HG03135 (cell line): ENCODE measurements around the gene PPIF.

Experiments used
- ATAC-seq: cut with Tn5 transposase; IDR thresholded peaks from one replicate; pipeline ENCODE4 v1.9.1; 2021; ENCODE audit warnings: mild to moderate bottlenecking, moderate library complexity; ENCODE audit not compliant: unreplicated experiment

The PPIF gene

DNA sequence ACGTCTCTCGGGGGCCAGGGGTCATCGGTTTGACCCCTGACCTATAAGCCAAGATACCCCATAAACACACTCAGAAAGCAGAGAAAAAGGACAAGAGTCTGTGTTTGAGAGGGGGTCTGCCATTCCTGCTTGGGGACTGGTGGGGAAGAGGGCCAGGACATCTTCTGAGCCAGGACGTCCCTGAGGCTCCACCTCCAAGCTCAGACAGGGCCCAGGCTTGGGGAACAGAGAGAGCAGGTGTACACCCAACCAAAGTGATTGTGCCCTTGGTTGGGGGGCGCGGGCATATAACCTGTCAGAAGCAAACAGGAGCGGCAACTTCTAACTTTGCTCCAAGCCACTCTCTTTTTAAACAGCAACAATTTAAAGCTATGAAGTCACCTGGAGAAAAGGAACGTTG is 33.9 kb upstream of the PPIF start:
- ATAC-seq: no peak

DNA sequence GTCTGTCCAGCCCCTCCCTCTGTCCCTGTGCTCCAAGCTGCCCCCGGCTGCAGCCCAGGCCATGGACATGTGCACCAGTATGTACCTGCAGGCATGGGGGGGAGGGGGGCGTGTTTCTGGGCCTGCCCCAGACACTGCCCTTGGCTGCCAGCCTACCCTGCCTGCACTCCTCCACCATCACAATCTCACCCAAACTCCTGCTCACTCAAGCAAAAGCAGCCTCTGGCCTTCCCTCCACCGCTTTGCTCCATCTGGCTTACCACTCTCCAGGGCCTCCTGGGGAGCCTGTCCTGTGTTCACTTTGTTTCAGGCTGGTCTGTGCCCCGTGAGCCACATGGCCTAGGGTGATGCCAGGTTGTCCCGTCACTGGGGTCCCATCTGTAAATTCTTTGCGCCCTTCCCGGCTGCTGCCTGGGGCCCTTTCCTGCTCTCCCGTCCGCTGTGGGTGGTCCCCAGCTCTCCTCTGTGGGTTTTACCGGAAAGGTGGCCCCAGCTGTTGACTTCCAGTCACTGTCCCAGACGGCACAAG is 33.3 kb upstream of the PPIF start:
- no peak for ATAC-seq

DNA sequence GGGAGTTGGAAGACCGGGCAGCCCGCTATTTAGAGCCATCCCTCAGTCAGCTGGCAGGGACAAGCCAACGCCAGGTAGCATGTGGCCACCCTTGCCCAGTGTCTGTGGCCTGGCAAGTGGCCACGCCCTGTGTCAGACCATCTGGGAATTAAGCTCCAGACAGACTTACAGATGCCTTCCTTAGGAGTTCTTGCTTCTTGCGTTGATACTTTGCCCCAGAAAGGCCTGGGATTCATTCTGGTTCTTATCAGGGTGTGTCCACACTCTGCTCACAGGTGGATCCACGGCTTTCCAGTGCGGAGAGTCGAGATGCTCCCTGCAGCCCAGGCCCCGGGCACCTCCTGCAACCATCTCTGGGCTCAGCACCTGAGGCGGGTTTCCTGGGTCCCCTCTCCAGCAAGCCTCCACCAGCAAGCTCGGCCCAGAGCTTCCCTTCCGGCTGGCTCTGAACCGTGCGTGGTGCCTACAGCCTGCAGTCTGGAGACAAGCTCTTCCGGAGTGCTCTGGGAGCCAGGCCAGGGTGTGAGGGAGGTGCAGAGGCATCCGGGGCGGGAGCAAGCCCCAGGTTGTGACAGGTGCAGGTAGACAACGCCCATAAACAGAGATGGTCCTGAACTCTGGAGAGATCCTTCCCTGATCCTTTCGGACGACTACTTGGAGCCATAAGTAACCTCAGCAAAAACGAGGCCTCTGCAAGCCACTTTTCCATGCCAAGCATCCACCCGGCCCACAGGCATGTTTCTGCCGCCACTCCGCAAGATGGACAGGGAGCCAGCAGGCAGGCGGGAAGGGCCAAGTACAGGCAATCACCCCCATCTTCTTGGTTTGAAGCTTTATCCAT is 32.3 kb upstream of the PPIF start:
- no peak for ATAC-seq

DNA sequence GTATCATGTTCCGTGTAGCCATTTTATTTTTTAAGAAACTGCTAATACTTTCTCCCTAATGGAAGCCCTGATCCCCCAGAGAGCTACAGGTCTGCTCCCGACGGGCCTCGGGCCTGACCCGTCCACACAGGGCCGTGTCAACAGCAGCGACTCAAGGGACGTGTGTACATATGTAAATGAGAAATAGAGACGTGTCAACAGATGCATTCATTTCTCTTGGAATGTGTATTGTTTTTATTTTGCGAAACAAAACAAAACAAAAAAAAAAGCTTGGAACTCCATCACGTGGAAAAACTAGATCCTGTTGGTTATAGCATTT is 31.7 kb upstream of the PPIF start:
- ATAC-seq: no peak

DNA sequence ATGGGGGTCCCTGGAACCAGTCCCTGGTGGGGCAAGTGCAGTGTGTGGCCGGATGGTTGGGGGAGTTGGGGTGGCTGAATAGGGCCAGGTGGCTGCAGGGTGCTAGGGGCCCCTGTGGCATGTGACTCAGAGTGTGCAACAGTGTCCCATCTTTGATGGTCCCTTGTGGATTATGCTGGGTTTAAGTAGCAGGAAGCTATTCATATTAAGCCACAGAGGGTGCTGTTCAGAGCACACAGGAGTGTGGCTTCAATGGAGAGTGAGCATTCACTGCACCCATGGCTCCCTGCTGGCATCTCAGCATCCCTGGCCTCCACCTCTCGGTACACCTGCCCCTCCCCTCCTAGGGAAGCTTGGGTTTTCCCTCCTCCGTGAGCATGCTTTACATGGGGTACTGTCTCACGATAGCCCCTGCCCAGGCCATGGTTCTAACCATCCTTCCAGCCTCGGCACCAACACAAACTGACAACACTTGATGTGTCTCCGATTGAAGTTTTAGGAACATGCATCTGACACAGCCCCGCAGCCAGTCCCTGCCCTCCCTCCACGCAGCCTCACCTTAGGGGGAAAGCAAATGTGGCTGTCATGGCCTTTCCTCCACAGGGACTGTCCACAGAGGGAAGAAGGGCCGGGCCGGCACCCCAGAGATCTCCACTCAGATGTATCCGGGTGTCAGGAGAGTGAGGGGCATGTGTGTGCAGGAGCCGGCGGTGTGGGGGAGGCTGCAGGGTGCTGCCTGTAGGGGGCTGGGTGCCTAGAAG is 30.4 kb upstream of the PPIF start:
- ATAC-seq: no peak

DNA sequence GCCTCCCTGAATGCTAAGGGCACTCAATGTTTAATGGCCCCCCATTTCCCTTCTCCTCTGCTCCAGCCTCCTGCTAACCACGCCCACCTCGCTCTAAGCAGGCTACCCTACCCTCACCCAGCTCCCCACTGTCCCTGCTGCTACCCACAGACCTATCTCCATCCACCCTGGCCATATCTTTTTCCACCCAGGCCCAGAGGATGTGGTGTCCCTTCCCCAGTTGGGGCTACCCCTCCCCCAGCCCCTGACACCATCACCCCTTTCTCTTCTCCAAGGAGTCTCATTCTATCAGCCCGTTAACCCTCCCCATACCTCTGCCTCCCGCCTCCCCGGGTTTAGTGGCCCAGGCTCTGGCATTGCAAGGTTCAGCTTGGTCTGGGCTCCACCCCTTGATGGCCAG is 28.9 kb upstream of the PPIF start:
- ATAC-seq: no peak

DNA sequence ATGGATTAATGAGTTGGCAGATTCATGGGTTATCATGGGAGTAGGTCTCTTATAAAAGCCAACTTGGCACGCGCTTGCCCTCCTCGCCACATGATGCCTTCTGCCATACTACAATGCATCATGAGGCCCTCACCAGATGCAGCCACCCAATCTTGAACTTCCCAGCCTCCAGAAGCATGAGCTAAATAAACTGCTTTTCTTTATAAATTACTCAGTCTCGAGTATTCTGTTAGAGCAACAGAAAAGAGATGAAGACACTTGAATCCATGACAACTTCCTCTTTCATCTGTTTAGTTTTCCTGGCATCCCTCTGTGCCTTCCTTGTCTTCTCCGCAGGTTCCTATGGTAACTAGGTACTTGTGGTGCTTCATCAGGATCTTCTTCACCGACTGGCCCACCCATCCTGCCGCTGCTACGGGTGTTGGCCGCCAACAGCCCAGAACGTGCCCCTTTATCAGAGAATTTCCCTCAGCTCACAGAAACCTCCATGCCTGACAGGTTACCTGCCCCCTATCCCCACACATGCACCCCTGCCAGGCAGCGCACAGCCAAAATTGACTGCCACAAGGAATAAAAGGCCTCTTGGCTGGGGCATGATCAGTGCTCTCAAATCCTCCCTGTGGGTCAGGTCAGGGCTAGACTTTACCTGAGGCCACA is 28.0 kb upstream of the PPIF start:
- no peak for ATAC-seq

DNA sequence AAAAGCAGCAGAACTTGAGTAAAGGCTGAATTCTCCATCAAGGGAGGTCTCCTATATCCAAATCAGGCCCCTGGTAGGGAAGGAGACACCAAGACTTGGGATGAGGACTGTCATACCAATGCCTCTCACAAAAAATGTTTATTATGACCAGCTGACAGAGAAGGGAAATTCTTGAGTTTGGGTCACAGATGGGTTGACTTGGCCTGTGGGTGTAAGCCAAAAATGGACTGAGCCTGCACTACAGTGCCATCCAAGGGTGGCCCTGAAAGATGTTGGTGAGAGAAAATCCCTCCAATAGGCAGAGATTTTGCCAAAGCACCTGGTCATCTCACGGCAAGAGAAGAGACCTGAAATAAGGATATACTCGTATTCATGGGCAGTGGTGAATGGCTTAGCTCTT is 27.0 kb upstream of the PPIF start:
- no peak for ATAC-seq

DNA sequence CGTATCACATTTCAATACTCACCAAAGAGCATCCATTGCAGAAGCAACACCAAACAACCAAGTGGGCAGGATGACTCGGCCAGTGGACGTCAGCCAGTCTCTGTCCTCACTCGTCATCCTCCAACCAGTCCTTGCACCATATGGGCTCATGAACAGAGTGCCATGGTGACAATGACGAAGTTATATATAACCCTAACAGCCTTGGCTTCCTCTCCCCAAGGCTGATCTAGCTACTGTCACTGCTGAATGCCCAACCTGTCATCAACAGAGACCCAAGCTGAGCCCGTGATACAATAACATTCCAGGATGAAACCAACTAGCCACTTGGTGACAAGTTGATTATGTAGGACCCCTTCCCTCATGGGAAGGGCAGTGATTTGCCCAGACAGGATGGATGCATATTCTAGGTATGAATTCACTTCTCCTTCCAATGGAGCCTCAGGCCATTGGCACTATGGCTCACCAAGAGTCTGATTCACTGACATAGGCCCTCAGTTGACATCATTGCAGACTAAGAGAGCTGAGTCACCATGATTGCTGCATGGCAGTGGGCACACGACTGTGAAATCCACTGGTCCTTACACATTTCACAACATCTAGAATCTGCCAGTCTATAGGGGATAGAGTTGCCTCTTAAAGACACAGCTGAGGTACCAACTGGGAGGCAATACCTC is 26.3 kb upstream of the PPIF start:
- ATAC-seq: no peak

DNA sequence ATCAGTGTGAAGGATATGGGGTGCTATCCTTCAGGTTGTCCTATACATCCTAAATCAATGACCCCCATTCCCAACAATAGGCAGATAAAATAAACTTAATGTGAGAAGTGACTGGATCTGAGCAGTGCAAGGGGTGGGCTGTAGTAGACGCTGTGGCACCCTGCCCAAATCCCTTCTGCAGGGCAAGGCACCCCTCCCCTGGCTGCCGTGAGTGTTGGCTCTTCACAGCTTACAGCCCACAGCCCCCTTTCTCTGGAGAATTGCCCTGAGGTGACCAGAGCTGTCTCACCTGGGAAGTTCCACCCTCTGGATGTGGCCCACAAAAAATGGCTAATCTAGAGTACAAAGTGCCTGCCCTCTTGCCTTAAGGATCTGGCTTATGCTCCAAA is 25.8 kb upstream of the PPIF start:
- ATAC-seq: no peak

DNA sequence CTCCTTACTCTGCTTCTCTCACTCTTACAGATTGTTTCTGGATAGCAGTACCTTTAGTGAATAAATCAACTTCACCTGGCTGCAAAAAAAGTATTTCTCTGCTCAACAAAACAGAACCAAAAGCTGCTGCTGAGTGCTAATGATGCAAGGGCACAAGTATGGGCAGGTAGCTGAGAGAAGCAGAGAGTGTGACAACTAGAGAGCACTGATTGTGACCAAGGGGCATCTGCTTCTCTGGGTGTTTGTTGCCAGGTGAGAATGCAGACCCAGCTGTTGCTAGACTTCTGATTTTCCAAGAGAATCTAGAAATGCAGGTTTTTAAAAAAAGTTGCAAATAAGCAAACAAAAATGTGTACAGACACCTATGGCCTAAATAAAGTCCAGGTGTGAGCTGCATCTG is 25.3 kb upstream of the PPIF start:
- ATAC-seq: no peak

DNA sequence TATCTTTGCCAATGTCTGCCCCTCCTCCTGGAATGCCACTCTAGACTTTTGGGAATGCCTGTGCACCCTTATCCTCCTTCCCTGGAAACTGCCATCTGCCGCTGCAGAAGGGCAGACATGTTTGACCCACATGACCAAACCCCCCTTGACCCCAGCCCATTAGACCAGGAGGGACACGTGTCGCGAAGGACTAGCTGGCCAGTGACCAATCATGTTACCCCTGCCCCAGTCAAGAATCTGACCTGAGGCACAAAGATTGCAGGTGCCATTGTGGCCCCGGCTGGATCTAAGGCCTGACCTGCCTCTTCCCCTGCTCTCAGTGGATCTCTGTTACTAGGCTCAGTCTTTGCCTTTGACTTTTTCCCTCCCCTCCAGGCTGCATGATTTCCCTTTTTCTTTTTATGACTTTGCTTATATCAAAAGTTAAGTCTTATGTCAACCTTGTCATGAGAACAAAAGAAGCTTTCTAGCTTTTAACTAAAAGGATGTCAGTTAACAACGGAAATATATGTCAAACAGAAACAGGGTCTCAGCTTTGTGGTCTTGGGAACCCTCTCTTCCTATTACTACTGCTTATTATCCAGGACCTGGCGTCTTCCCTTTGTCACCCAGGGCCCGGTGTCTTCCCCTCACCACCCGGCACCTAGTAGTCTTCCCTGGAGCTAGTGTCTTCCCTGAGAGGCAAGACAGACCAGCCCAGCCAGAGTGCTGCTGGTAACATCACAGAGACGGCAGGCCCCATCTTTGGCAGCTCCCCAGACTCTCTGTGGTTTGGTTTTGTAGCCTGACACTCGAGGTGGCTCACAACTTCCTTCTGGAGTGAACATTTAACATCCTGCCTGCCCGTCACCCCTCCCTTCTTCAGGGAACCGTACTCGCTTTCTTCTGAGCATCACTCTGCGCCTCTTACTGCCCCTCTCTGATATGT is 24.4 kb upstream of the PPIF start:
- ATAC-seq: peak; percentile 60

DNA sequence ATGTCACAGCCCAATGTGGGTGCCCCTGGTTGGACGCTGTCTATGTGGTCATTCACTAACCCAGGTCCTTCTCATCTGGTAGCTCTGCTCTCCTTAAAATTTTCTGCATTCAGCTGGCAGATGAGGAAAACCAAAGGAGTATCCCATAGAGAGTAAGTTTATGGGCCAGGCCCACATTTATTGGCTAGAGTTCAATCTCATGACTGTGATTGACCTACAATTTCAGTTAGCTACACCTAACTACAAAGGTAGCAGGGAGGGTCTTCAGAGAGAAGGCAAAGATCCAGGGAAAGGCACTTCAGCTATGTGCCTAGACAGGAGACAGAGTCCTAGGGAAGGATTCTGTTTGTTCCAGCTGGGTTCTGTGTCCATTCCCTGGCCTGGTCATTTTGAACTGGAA is 23.7 kb upstream of the PPIF start:
- ATAC-seq: no peak

DNA sequence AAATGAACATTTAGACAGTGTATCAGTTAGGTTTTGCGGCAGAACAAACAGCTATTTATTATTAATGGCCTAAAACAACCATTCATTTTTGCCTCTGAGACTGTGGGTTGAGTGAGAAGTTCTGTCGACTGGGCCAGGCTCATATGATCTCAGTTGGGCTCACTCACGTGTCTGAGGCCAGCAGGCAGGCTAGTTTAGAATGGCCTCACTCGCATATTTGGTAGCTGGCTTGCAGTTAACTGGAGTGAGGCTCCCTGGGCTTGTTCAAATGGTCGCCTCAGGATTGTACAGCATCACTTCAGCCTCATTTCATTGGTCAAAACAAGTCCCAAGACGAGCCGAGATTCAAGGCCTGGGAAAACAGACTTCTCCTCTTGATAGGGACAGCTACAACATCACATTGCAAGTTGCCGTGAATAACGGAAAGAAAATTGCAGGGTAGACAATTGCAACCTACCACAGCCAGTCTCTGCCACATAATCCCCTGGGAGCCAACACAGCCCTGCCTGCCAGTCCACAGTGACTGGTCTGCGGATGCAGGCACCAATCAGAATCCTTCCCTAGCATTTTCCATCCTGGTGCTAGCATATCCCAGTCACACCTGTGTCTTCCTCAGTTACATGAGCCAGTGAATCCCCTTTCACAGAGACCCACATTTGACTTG is 23.1 kb upstream of the PPIF start:
- ATAC-seq: no peak

DNA sequence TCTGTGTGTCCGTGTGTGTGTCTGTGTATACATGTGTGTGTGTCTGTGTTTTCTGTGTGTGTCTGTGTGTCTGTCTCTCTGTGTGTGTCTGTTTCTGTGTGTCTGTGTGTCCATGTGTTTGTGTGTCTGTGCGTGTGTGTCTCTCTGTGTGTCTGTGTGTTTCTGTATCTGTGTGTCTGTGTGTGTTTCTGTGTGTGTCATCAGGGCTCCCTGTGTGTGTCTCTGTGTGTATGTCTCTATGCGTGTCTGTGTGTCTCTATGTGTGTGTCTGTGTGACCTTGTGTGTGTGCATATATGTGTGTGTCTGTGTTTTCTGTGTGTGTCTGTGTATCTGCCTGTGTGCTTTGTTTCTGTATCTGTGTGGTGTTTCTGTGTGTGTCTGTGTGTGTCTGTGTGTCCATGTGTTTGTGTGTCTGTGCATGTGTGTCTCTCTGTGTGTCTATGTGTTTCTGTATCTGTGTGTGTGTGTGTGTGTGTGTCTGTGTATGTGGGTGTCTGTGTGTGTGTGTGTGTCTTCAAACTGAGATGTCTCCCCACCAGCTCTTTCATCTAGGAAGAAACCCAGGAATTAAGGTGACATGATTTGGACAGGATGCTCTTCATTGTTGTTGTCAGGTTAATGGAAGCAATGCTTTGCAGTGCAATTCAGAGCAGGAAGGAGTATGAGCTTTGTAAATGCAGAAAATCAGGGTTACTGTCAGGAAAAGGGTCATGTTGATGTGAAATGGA is 20.7 kb upstream of the PPIF start:
- ATAC-seq: no peak

DNA sequence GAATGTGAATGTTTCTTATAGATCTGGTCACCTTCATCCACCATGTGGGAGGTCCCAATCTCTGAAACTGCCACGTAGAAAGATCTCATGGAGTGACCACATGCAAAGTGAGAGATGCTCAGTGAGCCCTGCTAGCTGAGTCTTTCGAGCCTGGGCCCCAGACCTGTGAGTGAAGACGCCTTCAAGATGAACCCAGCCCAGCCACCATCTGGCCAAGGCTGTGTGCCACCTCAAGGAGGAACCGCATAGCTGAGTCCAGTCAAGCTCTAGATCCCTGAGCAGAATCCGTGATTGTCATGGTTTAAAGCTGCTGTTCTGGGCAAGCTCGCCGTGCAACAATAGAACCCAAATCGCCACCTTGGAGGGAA is 20.2 kb upstream of the PPIF start:
- no peak for ATAC-seq

DNA sequence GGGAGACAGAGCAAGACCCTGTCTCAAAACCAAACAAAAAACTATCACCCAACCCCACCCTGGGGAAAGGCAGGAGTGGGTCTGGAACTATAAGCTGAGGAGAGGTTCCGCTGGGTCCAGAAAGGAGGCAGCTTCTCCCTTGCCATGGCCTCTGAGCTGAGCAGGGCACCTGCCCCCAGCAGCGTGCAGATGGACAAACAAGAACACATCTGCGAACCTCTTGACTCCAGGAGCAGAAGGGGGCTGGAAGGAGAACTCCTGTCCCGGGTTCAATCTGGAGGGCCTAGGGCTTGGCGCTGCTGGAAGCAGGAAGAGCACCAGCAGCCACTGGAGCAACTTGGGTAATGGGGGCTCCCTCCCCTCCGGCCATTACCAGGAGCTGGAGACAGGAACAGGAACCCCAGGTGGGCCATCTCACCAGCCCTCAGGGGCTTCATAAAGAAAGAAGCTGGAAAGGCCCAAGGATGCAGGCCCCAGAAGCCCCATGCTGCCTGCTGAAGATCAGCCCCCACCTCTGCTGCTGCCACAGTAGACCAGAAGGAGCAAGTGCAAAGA is 19.0 kb upstream of the PPIF start:
- no peak for ATAC-seq

DNA sequence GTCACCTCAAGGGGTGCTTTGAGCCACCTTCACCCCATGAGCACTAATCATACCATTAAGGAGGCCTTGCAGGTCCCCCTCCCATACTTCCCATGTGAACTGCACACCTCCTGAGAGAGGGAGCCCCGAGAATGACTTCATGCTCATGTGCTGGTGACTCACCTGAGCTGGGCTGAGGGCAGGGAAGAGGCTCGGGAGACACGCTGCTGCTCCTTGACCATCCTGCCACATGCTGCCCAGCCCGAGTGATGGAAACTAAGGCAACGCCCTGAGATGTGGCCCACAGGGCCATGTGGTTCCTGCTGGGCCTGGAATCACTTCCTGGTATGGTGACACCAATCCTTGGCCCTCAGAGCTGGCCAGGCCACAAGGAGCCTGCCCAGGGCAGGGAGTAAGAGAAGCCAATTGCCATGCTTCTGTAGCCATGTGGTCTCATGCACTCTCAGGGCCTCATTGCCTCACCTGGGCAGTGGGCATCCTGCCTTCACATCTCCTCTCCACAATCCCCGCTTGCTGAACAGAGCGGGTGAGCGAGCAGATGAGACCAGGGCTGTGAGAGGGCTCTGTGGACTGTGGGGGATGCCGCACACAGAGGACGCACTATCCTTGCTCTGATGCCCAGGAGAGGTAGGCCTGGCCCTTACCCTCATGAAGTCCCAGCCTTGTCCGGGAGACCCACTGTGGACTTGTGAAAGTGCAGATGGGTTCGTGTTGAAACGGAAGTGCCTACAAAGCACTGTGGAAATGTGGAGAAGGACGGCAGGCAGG is 18.3 kb upstream of the PPIF start:
- ATAC-seq: no peak
